Measurements from ENCODE around the gene CYP1A2. TPM values are rescaled to one million over a fixed set of nuclear protein-coding genes. Genes with fewer than 3 reads are reported as not detected.

CYP1A2 gene
- polyA plus RNA-seq, 4 donors: 0.06 to 0.20 (median 0.13) TPM

DNA sequence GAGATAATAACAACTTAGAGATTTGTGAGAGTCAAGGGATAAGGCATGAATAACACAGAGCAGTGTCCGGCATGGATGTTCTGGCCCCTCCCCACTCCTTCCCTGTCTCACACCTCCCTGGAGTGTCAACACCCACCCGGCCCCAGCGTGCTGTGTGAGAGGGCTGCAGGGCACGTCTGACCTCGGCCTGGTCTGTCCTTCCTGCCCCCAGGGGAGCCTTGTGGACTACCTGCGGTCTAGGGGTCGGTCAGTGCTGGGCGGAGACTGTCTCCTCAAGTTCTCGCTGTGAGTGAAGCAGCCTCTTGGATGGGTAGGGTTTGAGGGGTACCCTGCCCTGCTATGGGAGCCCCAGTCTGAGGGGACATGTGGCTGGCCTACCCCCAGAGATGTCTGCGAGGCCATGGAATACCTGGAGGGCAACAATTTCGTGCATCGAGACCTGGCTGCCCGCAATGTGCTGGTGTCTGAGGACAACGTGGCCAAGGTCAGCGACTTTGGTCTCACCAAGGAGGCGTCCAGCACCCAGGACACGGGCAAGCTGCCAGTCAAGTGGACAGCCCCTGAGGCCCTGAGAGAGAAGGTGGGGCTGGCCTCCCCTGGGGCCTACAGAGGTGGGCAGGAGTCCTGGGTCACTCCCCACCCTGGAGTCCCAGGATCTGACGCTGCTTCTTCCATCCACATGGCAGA, 52.8 kb downstream of the CYP1A2 start:
- no peak for DNase-seq (ENCODE audit: low read depth in 4 of 4, low spot score in 3 of 4)

DNA sequence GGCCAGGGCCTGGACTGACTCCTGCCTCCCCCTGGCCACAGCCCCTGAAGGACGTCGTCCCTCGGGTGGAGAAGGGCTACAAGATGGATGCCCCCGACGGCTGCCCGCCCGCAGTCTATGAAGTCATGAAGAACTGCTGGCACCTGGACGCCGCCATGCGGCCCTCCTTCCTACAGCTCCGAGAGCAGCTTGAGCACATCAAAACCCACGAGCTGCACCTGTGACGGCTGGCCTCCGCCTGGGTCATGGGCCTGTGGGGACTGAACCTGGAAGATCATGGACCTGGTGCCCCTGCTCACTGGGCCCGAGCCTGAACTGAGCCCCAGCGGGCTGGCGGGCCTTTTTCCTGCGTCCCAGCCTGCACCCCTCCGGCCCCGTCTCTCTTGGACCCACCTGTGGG, 53.6 kb downstream of the CYP1A2 start:
- DNase-seq (ENCODE audit: low read depth in 4 of 4, low spot score in 3 of 4): no peak

DNA sequence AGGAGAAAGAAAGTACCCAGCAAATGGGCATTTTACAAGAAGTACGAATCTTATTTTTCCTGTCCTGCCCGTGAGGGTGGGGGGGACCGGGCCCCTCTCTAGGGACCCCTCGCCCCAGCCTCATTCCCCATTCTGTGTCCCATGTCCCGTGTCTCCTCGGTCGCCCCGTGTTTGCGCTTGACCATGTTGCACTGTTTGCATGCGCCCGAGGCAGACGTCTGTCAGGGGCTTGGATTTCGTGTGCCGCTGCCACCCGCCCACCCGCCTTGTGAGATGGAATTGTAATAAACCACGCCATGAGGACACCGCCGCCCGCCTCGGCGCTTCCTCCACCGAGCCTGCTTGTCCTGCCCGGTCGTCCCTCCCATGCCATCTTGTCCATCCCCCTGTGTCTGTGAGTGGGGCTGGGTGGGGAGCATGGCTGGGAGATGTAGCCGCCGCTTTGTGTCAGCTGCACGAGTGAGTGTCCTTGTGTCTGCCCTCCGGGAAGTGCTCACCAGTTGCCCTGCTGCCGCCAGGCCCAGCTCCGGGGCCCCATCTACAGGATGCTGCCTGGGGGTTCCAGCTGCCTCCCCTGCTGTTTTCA, 54.3 kb downstream of the CYP1A2 start:
- DNase-seq (ENCODE audit: low read depth in 4 of 4, low spot score in 3 of 4): no peak

DNA sequence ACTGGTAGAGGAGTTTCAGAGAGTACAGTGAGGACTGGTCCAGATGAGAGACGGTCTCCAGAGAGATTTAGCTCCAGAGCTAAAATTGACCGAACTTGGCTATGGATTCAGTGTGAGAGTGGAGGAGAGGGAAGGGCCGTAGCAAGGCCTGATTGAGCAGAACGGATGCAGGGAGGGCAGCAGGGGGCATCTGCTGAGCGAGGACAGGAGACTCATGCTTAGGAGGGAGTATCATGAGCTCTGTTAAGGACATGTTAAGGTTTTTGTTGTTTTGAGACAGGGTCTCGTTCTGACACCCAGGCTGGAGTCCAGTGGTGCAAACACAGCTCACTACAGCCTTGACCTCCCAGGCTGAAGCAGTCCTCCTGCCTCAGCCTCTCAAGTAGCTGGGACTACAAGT, 56.3 kb downstream of the CYP1A2 start:
- DNase-seq (ENCODE audit: low read depth in 4 of 4, low spot score in 3 of 4): no peak

Other genes starting within 250 kb of the CYP1A2 start
- gene ARID3B, start 207.6 kb upstream of the CYP1A2 start, polyA plus RNA-seq (ENCODE audit: insufficient read length in 4 of 4): 10 to 100 TPM in 3 of 4 donors, 1 to 10 TPM in 1; 5.2 to 17.1 (median 14.9) TPM
- 10 to 100 TPM; 61.0 to 84.1 (median 70.9) TPM for gene CLK3, start 133.0 kb upstream of the CYP1A2 start, polyA plus RNA-seq (ENCODE audit: insufficient read length in 4 of 4)
- gene EDC3, start 52.8 kb upstream of the CYP1A2 start, polyA plus RNA-seq (ENCODE audit: insufficient read length in 4 of 4): 10 to 100 TPM; 35.8 to 42.9 (median 39.8) TPM
- not detected for gene CYP1A1, start 23.3 kb upstream of the CYP1A2 start, polyA plus RNA-seq (ENCODE audit: insufficient read length in 4 of 4)
- 10 to 100 TPM; 34.6 to 52.8 (median 43.5) TPM for gene CSK, start 33.2 kb downstream of the CYP1A2 start, polyA plus RNA-seq (ENCODE audit: insufficient read length in 4 of 4)
- not detected for gene LMAN1L, start 64.0 kb downstream of the CYP1A2 start, polyA plus RNA-seq (ENCODE audit: insufficient read length in 4 of 4)
- not detected for gene CPLX3, start 77.8 kb downstream of the CYP1A2 start, polyA plus RNA-seq (ENCODE audit: insufficient read length in 4 of 4)
- gene ULK3, start 94.3 kb downstream of the CYP1A2 start, polyA plus RNA-seq (ENCODE audit: insufficient read length in 4 of 4): 10 to 100 TPM; 29.3 to 35.1 (median 30.0) TPM
- 10 to 100 TPM; 65.3 to 74.9 (median 71.9) TPM for gene SCAMP2, start 124.5 kb downstream of the CYP1A2 start, polyA plus RNA-seq (ENCODE audit: insufficient read length in 4 of 4)
- gene MPI, start 141.2 kb downstream of the CYP1A2 start, polyA plus RNA-seq (ENCODE audit: insufficient read length in 4 of 4): 10 to 100 TPM; 49.1 to 67.4 (median 59.8) TPM
- 10 to 100 TPM; 49.9 to 57.9 (median 53.2) TPM for gene FAM219B, start 158.0 kb downstream of the CYP1A2 start, polyA plus RNA-seq (ENCODE audit: insufficient read length in 4 of 4)
- gene COX5A, start 189.2 kb downstream of the CYP1A2 start, polyA plus RNA-seq (ENCODE audit: insufficient read length in 4 of 4): 100 to 1,000 TPM in 3 of 4 donors, 10 to 100 TPM in 1; 100.0 to 217 (median 204) TPM
- 1 to 10 TPM; 2.3 to 3.8 (median 2.9) TPM for gene RPP25, start 207.9 kb downstream of the CYP1A2 start, polyA plus RNA-seq (ENCODE audit: insufficient read length in 4 of 4)
- gene SCAMP5, start 246.7 kb downstream of the CYP1A2 start, polyA plus RNA-seq (ENCODE audit: insufficient read length in 4 of 4): 10 to 100 TPM; 17.9 to 29.0 (median 20.8) TPM

Data from left renal pelvis (tissue), 4 donors.